Measurements from ENCODE around the gene TLK2.
"Not testable (repeated sequence)": the region's sequence is repeated elsewhere in the genome, so short reads cannot be mapped to it uniquely, and the experiment has no call there.

DNA sequence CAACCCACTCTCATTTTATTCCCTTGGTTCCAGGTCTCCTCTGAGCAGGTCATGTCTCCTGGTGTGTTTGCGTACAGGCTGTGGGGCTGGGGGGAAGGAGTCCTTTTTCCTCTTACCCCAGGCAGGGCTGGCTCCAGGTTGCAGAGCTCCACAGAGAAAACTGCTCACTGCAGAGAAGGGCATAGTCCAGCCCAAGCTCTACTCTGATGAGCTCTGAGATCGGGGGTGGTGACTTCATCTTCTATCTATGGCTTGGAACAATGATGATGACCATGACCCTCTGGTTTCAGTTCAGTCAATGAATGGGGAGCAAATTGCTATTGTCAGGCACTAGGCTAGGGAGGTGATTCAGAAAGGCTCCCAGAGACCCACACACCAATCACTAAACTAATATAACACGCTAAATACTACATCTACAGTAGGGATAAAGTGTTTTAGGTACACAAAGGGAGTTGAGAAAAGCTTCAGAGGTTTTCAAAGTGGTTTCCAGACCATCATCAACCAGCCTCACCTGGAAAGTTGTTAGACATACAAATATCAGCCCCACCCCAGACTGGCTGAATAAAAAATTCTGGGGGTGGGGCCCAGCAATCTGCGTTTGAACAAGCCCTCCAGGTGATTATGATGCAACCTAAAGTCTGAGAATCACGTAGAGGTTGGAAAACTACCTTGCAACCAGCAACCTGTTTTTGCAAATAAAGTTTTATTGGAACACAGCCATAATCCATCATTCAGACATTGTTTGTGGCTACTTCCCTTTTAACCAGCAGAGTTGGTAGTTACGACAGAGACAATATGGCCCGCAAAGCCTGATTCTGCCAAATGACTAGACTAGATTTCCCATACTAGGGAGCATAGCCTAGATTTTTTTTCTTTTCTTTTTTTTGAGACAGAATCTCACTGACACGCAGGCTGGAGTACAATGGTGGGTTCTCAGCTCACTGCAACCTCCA is 5.3 kb upstream of the TLK2 start:
- TF ChIP-seq ZC3H11A (IDR thresholded peaks at IDR 0.05); JUN (IDR thresholded peaks at IDR 0.05); ZNF302 (CRISPR knock-in tag; IDR thresholded peaks at IDR 0.05); POLR2A (IDR thresholded peaks at IDR 0.05; ENCODE audit: low read length); SMC3 (IDR thresholded peaks at IDR 0.05); BHLHE40 (IDR thresholded peaks at IDR 0.05; ENCODE audit: low read depth, low read length); CHD2 (IDR thresholded peaks at IDR 0.05; ENCODE audit: low read length, partially characterized antibody); EP300 (IDR thresholded peaks at IDR 0.05); RAD21 (conservative IDR thresholded peaks at IDR 0.05 in 1 of 2, IDR thresholded peaks at IDR 0.05 in 1 of 2): not testable (repeated sequence)
- TF ChIP-seq, protein P1, sequence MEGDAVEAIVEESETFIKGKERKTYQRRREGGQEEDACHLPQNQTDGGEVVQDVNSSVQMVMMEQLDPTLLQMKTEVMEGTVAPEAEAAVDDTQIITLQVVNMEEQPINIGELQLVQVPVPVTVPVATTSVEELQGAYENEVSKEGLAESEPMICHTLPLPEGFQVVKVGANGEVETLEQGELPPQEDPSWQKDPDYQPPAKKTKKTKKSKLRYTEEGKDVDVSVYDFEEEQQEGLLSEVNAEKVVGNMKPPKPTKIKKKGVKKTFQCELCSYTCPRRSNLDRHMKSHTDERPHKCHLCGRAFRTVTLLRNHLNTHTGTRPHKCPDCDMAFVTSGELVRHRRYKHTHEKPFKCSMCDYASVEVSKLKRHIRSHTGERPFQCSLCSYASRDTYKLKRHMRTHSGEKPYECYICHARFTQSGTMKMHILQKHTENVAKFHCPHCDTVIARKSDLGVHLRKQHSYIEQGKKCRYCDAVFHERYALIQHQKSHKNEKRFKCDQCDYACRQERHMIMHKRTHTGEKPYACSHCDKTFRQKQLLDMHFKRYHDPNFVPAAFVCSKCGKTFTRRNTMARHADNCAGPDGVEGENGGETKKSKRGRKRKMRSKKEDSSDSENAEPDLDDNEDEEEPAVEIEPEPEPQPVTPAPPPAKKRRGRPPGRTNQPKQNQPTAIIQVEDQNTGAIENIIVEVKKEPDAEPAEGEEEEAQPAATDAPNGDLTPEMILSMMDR (IDR thresholded peaks at IDR 0.05), result not testable (repeated sequence)
